ENCODE results near the gene RPSA. TPM values are rescaled to one million over a fixed set of nuclear protein-coding genes. Genes with fewer than 3 reads are reported as not detected.
A peak's percentile ranks its signal among the peaks of the same experiment; 100 is the strongest.

Gene RPSA
- total RNA-seq (2021), result 2,077 and 2,145 TPM in 2 replicates
- long read RNA-seq, transcript RPSA-201 (7 exons, 1,171 nt), result major isoform, 3,851 of 4,062 reads
- long read RNA-seq, transcript RPSA-207 (5 exons, 1,227 nt), result minor isoform, 5 of 4,062 reads
- long read RNA-seq, transcript RPSA-202 (7 exons, 1,032 nt), result minor isoform, 7 of 4,062 reads
- long read RNA-seq, partial matches to known transcripts, result 35 of 4,062 reads
- long read RNA-seq, other reads (novel, unspliced or antisense), result 162 of 4,062 reads

DNA sequence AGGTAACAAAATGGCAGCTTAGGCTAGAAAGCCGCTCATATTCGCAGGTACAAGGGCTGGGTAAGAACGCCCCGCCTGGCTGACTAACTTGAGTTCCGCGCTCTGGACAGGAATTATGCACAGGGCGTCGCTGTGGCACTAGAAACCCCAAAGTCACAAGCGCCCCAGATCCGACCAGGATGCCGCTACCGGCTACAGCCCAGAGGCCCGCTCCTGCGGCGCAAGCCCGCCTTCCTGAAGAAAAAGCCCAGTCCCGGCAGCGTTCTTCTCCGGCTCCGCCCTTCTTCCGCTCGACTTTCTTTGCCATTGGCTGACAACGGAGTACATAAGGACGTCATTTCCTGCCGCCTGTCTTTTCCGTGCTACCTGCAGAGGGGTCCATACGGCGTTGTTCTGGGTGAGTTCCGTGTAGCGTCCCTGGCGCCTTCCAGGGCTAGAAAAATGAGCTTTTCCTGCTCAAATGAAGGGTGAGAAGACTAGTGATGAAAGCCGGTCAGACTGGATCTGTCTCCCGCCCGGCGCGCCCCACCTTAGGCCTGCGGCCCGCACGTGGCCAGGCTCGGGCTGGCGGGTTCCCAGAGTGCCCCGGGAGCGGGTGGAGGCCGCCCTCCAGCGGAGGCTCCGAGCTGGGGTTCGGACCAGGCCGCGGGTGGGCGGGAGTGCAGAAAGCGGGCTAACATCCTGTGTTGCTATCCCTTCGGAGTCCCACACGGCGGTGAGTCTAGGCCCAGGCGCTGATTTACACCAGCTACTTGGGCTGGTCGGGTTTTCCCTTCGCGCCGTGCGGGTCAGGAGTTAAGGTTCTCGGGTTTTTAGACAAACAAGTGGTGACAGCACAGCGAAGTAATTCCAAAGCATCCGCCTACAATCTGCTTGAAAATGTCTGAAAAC, at the start of gene RPSA:
Gene RPSA (plus strand): TSS at position 353 of the 891 bp plus-strand sequence. CDS start 934 bp downstream, outside the sequence.
- DNase-seq, result peak; percentile 97
- peaks cover 12% of the 10 kb centered on the region; the same call in 1 of the 2 replicates for H3K79me2 ChIP-seq (ENCODE audit: insufficient read depth, low read length)
- no peaks in the 10 kb centered on the region for H3K27me3 ChIP-seq (ENCODE audit: insufficient read depth, low read length)
- no peak within 1 kb of the TSS for H3K56ac ChIP-seq (ENCODE audit: insufficient read length, low read depth, low read length)
- H3K9me3 ChIP-seq (ENCODE audit: control insufficient read depth, low read depth, low read length), result no peaks in the 10 kb centered on the region
- H4K8ac ChIP-seq (replicated peaks; ENCODE audit: insufficient read length, low read depth, low read length), result no peak within 1 kb of the TSS
- H3K36me3 Mint-ChIP-seq (ENCODE audit: insufficient read depth in 1 of 3, low read depth in 3 of 3), result peaks cover 41 to 50% (median 50%) of the 10 kb centered on the region in 3 experiments
- H3T11ph ChIP-seq (ENCODE audit: low read length), result no peak within 1 kb of the TSS
- H4K5ac ChIP-seq (ENCODE audit: insufficient read length, low read depth, low read length), result no peak within 1 kb of the TSS
- H2BK120ac ChIP-seq (ENCODE audit: low read depth, low read length, poor library complexity, severe bottlenecking), result no peak within 1 kb of the TSS
- no peaks in the 10 kb centered on the region for H3K79me1 ChIP-seq (ENCODE audit: insufficient read depth, low read depth, low read length, poor library complexity, severe bottlenecking)
- H3K23ac ChIP-seq (ENCODE audit: insufficient read length, low read depth, low read length), result no peak within 1 kb of the TSS
- peak within 1 kb of the TSS; percentile 89 for H3K18ac ChIP-seq (ENCODE audit: insufficient read length, low read depth, low read length)
- H2BK15ac ChIP-seq (ENCODE audit: low read depth, low read length), result no peak within 1 kb of the TSS
- no peak within 1 kb of the TSS for H2BK5ac ChIP-seq (ENCODE audit: insufficient read length, low read length)
- WGBS (ENCODE audit: extremely low coverage, insufficient read length, low lambda C conversion rate), result no CpG with 5 or more reads among the region's 63 CpGs
- H3K23me2 ChIP-seq (ENCODE audit: insufficient read length, low read depth, low read length, poor library complexity, severe bottlenecking), result peaks cover 9% of the 10 kb centered on the region
- H3K4me1 ChIP-seq (ENCODE audit: insufficient read depth, low read length), result peaks cover 3% of the 10 kb centered on the region
- H3K4me2 ChIP-seq (ENCODE audit: insufficient read depth, insufficient read length, low read length), result peak within 1 kb of the TSS; percentile 91
- peaks cover 39 to 45% of the 10 kb centered on the region in 2 experiments for H3K4me1 Mint-ChIP-seq
- no peak within 1 kb of the TSS for H4K91ac ChIP-seq (ENCODE audit: insufficient read length, low read depth, low read length)
- H3K27ac Mint-ChIP-seq, result peak within 1 kb of the TSS; percentile 99 to 100 (median 99)
- no peaks in the 10 kb centered on the region; a peak in 1 of 5 replicates for H3K9me3 Mint-ChIP-seq
- peak within 1 kb of the TSS; percentile 41 for H3K27ac ChIP-seq (ENCODE audit: insufficient read length, low read depth, low read length)
- H2BK20ac ChIP-seq (ENCODE audit: low read depth, low read length, poor library complexity, severe bottlenecking), result no peak within 1 kb of the TSS
- H2BK12ac ChIP-seq (ENCODE audit: insufficient read length, low read depth, low read length), result no peak within 1 kb of the TSS
- no peak within 1 kb of the TSS for H2AK5ac ChIP-seq (ENCODE audit: insufficient read length, low read length)
- H3K4me3 Mint-ChIP-seq, result peak within 1 kb of the TSS; percentile 92
- peak within 1 kb of the TSS; percentile 80 for H3K9ac ChIP-seq (ENCODE audit: extremely low read depth, insufficient read length, low read length)
- no peak within 1 kb of the TSS; the same call in 1 of the 2 replicates for H3K4ac ChIP-seq (ENCODE audit: low read depth, low read length)
- no peaks in the 10 kb centered on the region for H4K20me1 ChIP-seq (ENCODE audit: control insufficient read depth, insufficient read depth, insufficient read length)
- TF ChIP-seq, protein P1, sequence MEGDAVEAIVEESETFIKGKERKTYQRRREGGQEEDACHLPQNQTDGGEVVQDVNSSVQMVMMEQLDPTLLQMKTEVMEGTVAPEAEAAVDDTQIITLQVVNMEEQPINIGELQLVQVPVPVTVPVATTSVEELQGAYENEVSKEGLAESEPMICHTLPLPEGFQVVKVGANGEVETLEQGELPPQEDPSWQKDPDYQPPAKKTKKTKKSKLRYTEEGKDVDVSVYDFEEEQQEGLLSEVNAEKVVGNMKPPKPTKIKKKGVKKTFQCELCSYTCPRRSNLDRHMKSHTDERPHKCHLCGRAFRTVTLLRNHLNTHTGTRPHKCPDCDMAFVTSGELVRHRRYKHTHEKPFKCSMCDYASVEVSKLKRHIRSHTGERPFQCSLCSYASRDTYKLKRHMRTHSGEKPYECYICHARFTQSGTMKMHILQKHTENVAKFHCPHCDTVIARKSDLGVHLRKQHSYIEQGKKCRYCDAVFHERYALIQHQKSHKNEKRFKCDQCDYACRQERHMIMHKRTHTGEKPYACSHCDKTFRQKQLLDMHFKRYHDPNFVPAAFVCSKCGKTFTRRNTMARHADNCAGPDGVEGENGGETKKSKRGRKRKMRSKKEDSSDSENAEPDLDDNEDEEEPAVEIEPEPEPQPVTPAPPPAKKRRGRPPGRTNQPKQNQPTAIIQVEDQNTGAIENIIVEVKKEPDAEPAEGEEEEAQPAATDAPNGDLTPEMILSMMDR (conservative IDR thresholded peaks at IDR 0.05), result peak; percentile 27; the same call in 2 of the 3 replicates
- peak within 1 kb of the TSS; percentile 70 for H3K14ac ChIP-seq (ENCODE audit: insufficient read depth, low read length)
- H3K27me3 Mint-ChIP-seq (ENCODE audit: low read depth), result peaks cover 5% of the 10 kb centered on the region
- H2AFZ ChIP-seq (ENCODE audit: low read length), result no peak within 1 kb of the TSS
